ENCODE data around the gene LRIT2. TPM values are rescaled to one million over a fixed set of nuclear protein-coding genes. Genes with fewer than 3 reads are reported as not detected.
A peak's percentile ranks its signal among the peaks of the same experiment; 100 is the strongest.

The LRIT2 gene
- total and polyA plus RNA-seq, 4 donors = 0.24 to 0.33 TPM; not detected in 2

GRCh38 chr10:84213076-84213475 is 12.3 kb downstream of the LRIT2 start:
- WGBS (ENCODE audit: insufficient coverage) = 99% methylated on average over 7 of the region's 11 CpGs
- Histone ChIP-seq H3K27ac (ENCODE audit: low read depth, low read length) (no peak overlapping the region), H3K9me3 (ENCODE audit: control insufficient read depth, insufficient read depth, low read length) (no peaks in the 10 kb centered on the region), H3K27me3 (ENCODE audit: control insufficient read depth, insufficient read depth, low read length) (no peaks in the 10 kb centered on the region), H3K4me3 (ENCODE audit: low read depth, low read length) (no peak overlapping the region), H3K36me3 (ENCODE audit: control insufficient read depth, insufficient read depth, low read length) (peaks cover 5% of the 10 kb centered on the region), H3K4me1 (ENCODE audit: control insufficient read depth, insufficient read depth, low read length) (peaks cover 4% of the 10 kb centered on the region)
- DNase-seq (ENCODE audit: low read depth in 4 of 6, low spot score in 6 of 6) = no peak

- Histone ChIP-seq H3K36me3 (ENCODE audit: control insufficient read depth, insufficient read depth, low read length) (peaks cover 5% of the 10 kb centered on the region), H3K27ac (ENCODE audit: low read depth, low read length) (no peak overlapping the region), H3K4me3 (ENCODE audit: low read depth, low read length) (no peak overlapping the region), H3K4me1 (ENCODE audit: control insufficient read depth, insufficient read depth, low read length) (peaks cover 4% of the 10 kb centered on the region), H3K9me3 (ENCODE audit: control insufficient read depth, insufficient read depth, low read length) (no peaks in the 10 kb centered on the region), H3K27me3 (ENCODE audit: control insufficient read depth, insufficient read depth, low read length) (no peaks in the 10 kb centered on the region)
- DNase-seq (ENCODE audit: low read depth in 4 of 6, low spot score in 6 of 6) = no peak
- WGBS (ENCODE audit: insufficient coverage) = 92% methylated on average over 3 of the region's 5 CpGs
These were observed 13.3 kb downstream of the LRIT2 start for GRCh38 chr10:84212014-84212413.

GRCh38 chr10:84211566-84211965 is 13.8 kb downstream of the LRIT2 start:
- H3K36me3 ChIP-seq (ENCODE audit: control insufficient read depth, insufficient read depth, low read length) = peaks cover 5% of the 10 kb centered on the region
- H3K4me3 ChIP-seq (ENCODE audit: low read depth, low read length) = no peak overlapping the region

GRCh38 chr10:84208023-84208422 is 17.3 kb downstream of the LRIT2 start:
- WGBS (ENCODE audit: insufficient coverage) = 94% methylated on average over 9 of the region's 10 CpGs

More at GRCh38 chr10:84211566-84211965, 13.8 kb downstream of the LRIT2 start:
- no peak for DNase-seq (ENCODE audit: low read depth in 4 of 6, low spot score in 6 of 6)
- 75% methylated on average over 2 of the region's 2 CpGs for WGBS (ENCODE audit: insufficient coverage)
- Histone ChIP-seq H3K27ac (ENCODE audit: low read depth, low read length) (no peak overlapping the region), H3K9me3 (ENCODE audit: control insufficient read depth, insufficient read depth, low read length) (no peaks in the 10 kb centered on the region), H3K27me3 (ENCODE audit: control insufficient read depth, insufficient read depth, low read length) (no peaks in the 10 kb centered on the region), H3K4me1 (ENCODE audit: control insufficient read depth, insufficient read depth, low read length) (peaks cover 4% of the 10 kb centered on the region)

GRCh38 chr10:84205853-84206525 is 19.4 kb downstream of the LRIT2 start:
- Histone ChIP-seq H3K4me3 (ENCODE audit: low read depth, low read length) (no peak overlapping the region), H3K4me1 (ENCODE audit: control insufficient read depth, insufficient read depth, low read length) (no peaks in the 10 kb centered on the region), H3K27ac (ENCODE audit: low read depth, low read length) (no peak overlapping the region), H3K9me3 (ENCODE audit: control insufficient read depth, insufficient read depth, low read length) (no peaks in the 10 kb centered on the region), H3K27me3 (ENCODE audit: control insufficient read depth, insufficient read depth, low read length) (no peaks in the 10 kb centered on the region), H3K36me3 (ENCODE audit: control insufficient read depth, insufficient read depth, low read length) (no peaks in the 10 kb centered on the region)
- 76% methylated on average over 5 of the region's 6 CpGs for WGBS (ENCODE audit: insufficient coverage)
- DNase-seq (ENCODE audit: low read depth in 4 of 6, low spot score in 6 of 6) = no peak

More at GRCh38 chr10:84208023-84208422, 17.3 kb downstream of the LRIT2 start:
- Histone ChIP-seq H3K4me1 (ENCODE audit: control insufficient read depth, insufficient read depth, low read length) (no peaks in the 10 kb centered on the region), H3K4me3 (ENCODE audit: low read depth, low read length) (no peak overlapping the region), H3K27ac (ENCODE audit: low read depth, low read length) (no peak overlapping the region), H3K36me3 (ENCODE audit: control insufficient read depth, insufficient read depth, low read length) (no peaks in the 10 kb centered on the region), H3K27me3 (ENCODE audit: control insufficient read depth, insufficient read depth, low read length) (no peaks in the 10 kb centered on the region), H3K9me3 (ENCODE audit: control insufficient read depth, insufficient read depth, low read length) (no peaks in the 10 kb centered on the region)
- no peak for DNase-seq (ENCODE audit: low read depth in 4 of 6, low spot score in 6 of 6)

GRCh38 chr10:84205049-84205852 is 20.1 kb downstream of the LRIT2 start:
- DNase-seq (ENCODE audit: low read depth in 4 of 6, low spot score in 6 of 6) = peak in 3 of 6 donors; percentile 9 to 70 (median 62)
- H3K4me3 ChIP-seq (ENCODE audit: low read depth, low read length) = no peak overlapping the region
- H3K9me3 ChIP-seq (ENCODE audit: control insufficient read depth, insufficient read depth, low read length) = no peaks in the 10 kb centered on the region
- 39% methylated on average over 5 of the region's 8 CpGs for WGBS (ENCODE audit: insufficient coverage)
- no peaks in the 10 kb centered on the region for H3K36me3 ChIP-seq (ENCODE audit: control insufficient read depth, insufficient read depth, low read length)
- H3K4me1 ChIP-seq (ENCODE audit: control insufficient read depth, insufficient read depth, low read length) = no peaks in the 10 kb centered on the region
- no peak overlapping the region for H3K27ac ChIP-seq (ENCODE audit: low read depth, low read length)
- H3K27me3 ChIP-seq (ENCODE audit: control insufficient read depth, insufficient read depth, low read length) = no peaks in the 10 kb centered on the region

GRCh38 chr10:84204610-84205009 is 20.7 kb downstream of the LRIT2 start:
- no peaks in the 10 kb centered on the region for H3K36me3 ChIP-seq (ENCODE audit: control insufficient read depth, insufficient read depth, low read length)

GRCh38 chr10:84204122-84204521 is 21.2 kb downstream of the LRIT2 start:
- no peak overlapping the region for H3K4me3 ChIP-seq (ENCODE audit: low read depth, low read length)
- no peaks in the 10 kb centered on the region for H3K27me3 ChIP-seq (ENCODE audit: control insufficient read depth, insufficient read depth, low read length)
- no peaks in the 10 kb centered on the region for H3K4me1 ChIP-seq (ENCODE audit: control insufficient read depth, insufficient read depth, low read length)
- H3K9me3 ChIP-seq (ENCODE audit: control insufficient read depth, insufficient read depth, low read length) = no peaks in the 10 kb centered on the region
- H3K36me3 ChIP-seq (ENCODE audit: control insufficient read depth, insufficient read depth, low read length) = no peaks in the 10 kb centered on the region
- WGBS (ENCODE audit: insufficient coverage) = 88% methylated on average over 3 of the region's 4 CpGs
- no peak for DNase-seq (ENCODE audit: low read depth in 4 of 6, low spot score in 6 of 6)
- H3K27ac ChIP-seq (ENCODE audit: low read depth, low read length) = no peak overlapping the region

More at GRCh38 chr10:84204610-84205009, 20.7 kb downstream of the LRIT2 start:
- Histone ChIP-seq H3K4me1 (ENCODE audit: control insufficient read depth, insufficient read depth, low read length) (no peaks in the 10 kb centered on the region), H3K4me3 (ENCODE audit: low read depth, low read length) (no peak overlapping the region), H3K27me3 (ENCODE audit: control insufficient read depth, insufficient read depth, low read length) (no peaks in the 10 kb centered on the region), H3K27ac (ENCODE audit: low read depth, low read length) (no peak overlapping the region), H3K9me3 (ENCODE audit: control insufficient read depth, insufficient read depth, low read length) (no peaks in the 10 kb centered on the region)
- no peak for DNase-seq (ENCODE audit: low read depth in 4 of 6, low spot score in 6 of 6)
- 100% methylated on average over 2 of the region's 4 CpGs for WGBS (ENCODE audit: insufficient coverage)

GRCh38 chr10:84202349-84202748 is 23.0 kb downstream of the LRIT2 start:
- Histone ChIP-seq H3K36me3 (ENCODE audit: control insufficient read depth, insufficient read depth, low read length) (peaks cover 2% of the 10 kb centered on the region), H3K4me3 (ENCODE audit: low read depth, low read length) (no peak overlapping the region), H3K9me3 (ENCODE audit: control insufficient read depth, insufficient read depth, low read length) (no peaks in the 10 kb centered on the region), H3K4me1 (ENCODE audit: control insufficient read depth, insufficient read depth, low read length) (peaks cover 5% of the 10 kb centered on the region), H3K27me3 (ENCODE audit: control insufficient read depth, insufficient read depth, low read length) (no peaks in the 10 kb centered on the region), H3K27ac (ENCODE audit: low read depth, low read length) (no peak overlapping the region)
- no peak for DNase-seq (ENCODE audit: low read depth in 4 of 6, low spot score in 6 of 6)
- 81% methylated on average over 5 of the region's 5 CpGs for WGBS (ENCODE audit: insufficient coverage)

All from spinal cord (tissue), 10 donors.